ENCODE data around the gene NR3C2.

DNA sequence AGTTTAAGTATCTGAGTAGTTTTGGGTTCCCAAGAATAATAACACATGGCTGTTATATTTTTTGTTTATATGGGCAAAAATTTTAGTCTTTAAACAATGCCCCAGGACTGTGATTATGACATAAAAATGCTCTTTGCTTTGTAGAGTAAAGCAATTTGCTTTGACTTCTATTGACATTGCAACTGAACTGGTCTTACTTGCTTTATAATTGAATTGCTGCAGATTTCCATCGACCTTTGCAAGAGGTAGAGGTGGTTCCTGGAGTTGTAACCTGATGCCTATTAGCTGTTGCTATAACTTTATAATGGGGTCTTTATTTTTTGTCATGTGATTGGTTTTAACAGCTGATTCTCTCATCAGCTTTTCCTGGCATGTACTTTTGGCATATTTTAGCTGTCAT lies 407.4 kb downstream of the NR3C2 start:
- TF ChIP-seq, protein P1, sequence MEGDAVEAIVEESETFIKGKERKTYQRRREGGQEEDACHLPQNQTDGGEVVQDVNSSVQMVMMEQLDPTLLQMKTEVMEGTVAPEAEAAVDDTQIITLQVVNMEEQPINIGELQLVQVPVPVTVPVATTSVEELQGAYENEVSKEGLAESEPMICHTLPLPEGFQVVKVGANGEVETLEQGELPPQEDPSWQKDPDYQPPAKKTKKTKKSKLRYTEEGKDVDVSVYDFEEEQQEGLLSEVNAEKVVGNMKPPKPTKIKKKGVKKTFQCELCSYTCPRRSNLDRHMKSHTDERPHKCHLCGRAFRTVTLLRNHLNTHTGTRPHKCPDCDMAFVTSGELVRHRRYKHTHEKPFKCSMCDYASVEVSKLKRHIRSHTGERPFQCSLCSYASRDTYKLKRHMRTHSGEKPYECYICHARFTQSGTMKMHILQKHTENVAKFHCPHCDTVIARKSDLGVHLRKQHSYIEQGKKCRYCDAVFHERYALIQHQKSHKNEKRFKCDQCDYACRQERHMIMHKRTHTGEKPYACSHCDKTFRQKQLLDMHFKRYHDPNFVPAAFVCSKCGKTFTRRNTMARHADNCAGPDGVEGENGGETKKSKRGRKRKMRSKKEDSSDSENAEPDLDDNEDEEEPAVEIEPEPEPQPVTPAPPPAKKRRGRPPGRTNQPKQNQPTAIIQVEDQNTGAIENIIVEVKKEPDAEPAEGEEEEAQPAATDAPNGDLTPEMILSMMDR (conservative IDR thresholded peaks at IDR 0.05; ENCODE audit: low read depth, low read length), result no peak
- TF ChIP-seq EZH2 (IDR thresholded peaks at IDR 0.05; ENCODE audit: borderline replicate concordance, low read depth, low read length, poor library complexity, severe bottlenecking), result no peak

Data from A673 (cell line).